Measurements from ENCODE around the gene HLCS. TPM values are rescaled to one million over a fixed set of nuclear protein-coding genes. Genes with fewer than 3 reads are reported as not detected.

HLCS gene
- total RNA-seq, 1 experiment from 2014 or later, result 12.7 TPM

- H3K14ac ChIP-seq (ENCODE audit: insufficient read depth, low read length), result no peak overlapping the region
- peaks cover 2% of the 10 kb centered on the region for H4K20me1 ChIP-seq (ENCODE audit: control insufficient read depth, insufficient read depth, insufficient read length)
- H2BK12ac ChIP-seq (ENCODE audit: insufficient read length, low read depth, low read length), result no peak overlapping the region
- no peak overlapping the region for H2BK120ac ChIP-seq (ENCODE audit: low read depth, low read length, poor library complexity, severe bottlenecking)
- no peak overlapping the region for H3K18ac ChIP-seq (ENCODE audit: insufficient read length, low read depth, low read length)
- no peak overlapping the region for H2BK20ac ChIP-seq (ENCODE audit: low read depth, low read length, poor library complexity, severe bottlenecking)
- H3K27me3 Mint-ChIP-seq (ENCODE audit: low read depth), result peaks cover 100% of the 10 kb centered on the region
- no peak overlapping the region for H4K91ac ChIP-seq (ENCODE audit: insufficient read length, low read depth, low read length)
- no peak overlapping the region for H3K27ac Mint-ChIP-seq
- no peak overlapping the region for H3K9ac ChIP-seq (ENCODE audit: extremely low read depth, insufficient read length, low read length)
- no peak overlapping the region for H3K27ac ChIP-seq (ENCODE audit: insufficient read length, low read depth, low read length)
- no peak overlapping the region for H2AFZ ChIP-seq (ENCODE audit: low read length)
- no peak overlapping the region for H4K8ac ChIP-seq (replicated peaks; ENCODE audit: insufficient read length, low read depth, low read length)
- H3K56ac ChIP-seq (ENCODE audit: insufficient read length, low read depth, low read length), result no peak overlapping the region
- H3K36me3 Mint-ChIP-seq (ENCODE audit: insufficient read depth in 1 of 3, low read depth in 3 of 3), result peaks cover 0 to 6% (median 1%) of the 10 kb centered on the region in 3 experiments; a peak in 4 of 7 replicates
- no peak for DNase-seq
- H3K4me3 Mint-ChIP-seq, result peak overlapping the region in 1 of 2 experiments; percentile 72; a peak in 3 of 5 replicates
- H3K79me2 ChIP-seq (ENCODE audit: insufficient read depth, low read length), result no peaks in the 10 kb centered on the region
- H2BK15ac ChIP-seq (ENCODE audit: low read depth, low read length), result no peak overlapping the region
- no peak overlapping the region for H4K5ac ChIP-seq (ENCODE audit: insufficient read length, low read depth, low read length)
- WGBS (ENCODE audit: extremely low coverage, insufficient read length, low lambda C conversion rate), result no CpG with 5 or more reads among the region's 49 CpGs
- no peaks in the 10 kb centered on the region for H3K79me1 ChIP-seq (ENCODE audit: insufficient read depth, low read depth, low read length, poor library complexity, severe bottlenecking)
- peaks cover 38 to 60% of the 10 kb centered on the region in 2 experiments for H3K4me1 Mint-ChIP-seq
- TF ChIP-seq CTCF (conservative IDR thresholded peaks at IDR 0.05), result no peak
- H2BK5ac ChIP-seq (ENCODE audit: insufficient read length, low read length), result no peak overlapping the region
- peak overlapping the region; percentile 23 for H3K4me2 ChIP-seq (ENCODE audit: insufficient read depth, insufficient read length, low read length)
- H3K9me3 ChIP-seq (ENCODE audit: control insufficient read depth, low read depth, low read length), result no peaks in the 10 kb centered on the region
- peaks cover 100% of the 10 kb centered on the region for H3K27me3 ChIP-seq (ENCODE audit: insufficient read depth, low read length)
- no peak overlapping the region for H2AK5ac ChIP-seq (ENCODE audit: insufficient read length, low read length)
- H3K9me3 Mint-ChIP-seq, result peaks cover 4 to 14% of the 10 kb centered on the region in 2 experiments; a peak in 3 of 5 replicates
- peaks cover 4% of the 10 kb centered on the region for H3K23me2 ChIP-seq (ENCODE audit: insufficient read length, low read depth, low read length, poor library complexity, severe bottlenecking)
- no peak overlapping the region for H3K23ac ChIP-seq (ENCODE audit: insufficient read length, low read depth, low read length)
- H3T11ph ChIP-seq (ENCODE audit: low read length), result no peak overlapping the region
- H3K4ac ChIP-seq (ENCODE audit: low read depth, low read length), result no peak overlapping the region
- 0 out of 2 replicates have a peak, but pooled peaks cover 2% of the 10 kb centered on the region for H3K4me1 ChIP-seq (ENCODE audit: insufficient read depth, low read length)
Observed at GRCh38 chr21:36704281-36704957, 262.1 kb downstream of the HLCS start.

Measured in H9 (cell line).